ENCODE data around the gene TMEM54.
"Not testable (repeated sequence)": the region's sequence is repeated elsewhere in the genome, so short reads cannot be mapped to it uniquely, and the experiment has no call there.

The TMEM54 gene

GRCh38 chr1:32918179-32918578 lies 17.0 kb upstream of the TMEM54 start:
- no peak for DNase-seq

GRCh38 chr1:32917521-32917920 lies 16.3 kb upstream of the TMEM54 start:
- DNase-seq: no peak

GRCh38 chr1:32915766-32916706 lies 14.8 kb upstream of the TMEM54 start:
- DNase-seq: no peak

- DNase-seq: no peak
These were observed 9.1 kb upstream of the TMEM54 start for GRCh38 chr1:32910319-32910718.

- no peak for DNase-seq
These were observed 6.2 kb upstream of the TMEM54 start for GRCh38 chr1:32907435-32907834.

- DNase-seq: no peak
These were observed 5.5 kb upstream of the TMEM54 start for GRCh38 chr1:32906654-32907053.

GRCh38 chr1:32905588-32905987 lies 4.4 kb upstream of the TMEM54 start:
- not testable (repeated sequence) for DNase-seq

GRCh38 chr1:32904797-32905196 lies 3.6 kb upstream of the TMEM54 start:
- DNase-seq: no peak

- DNase-seq: no peak
These were observed 3.0 kb upstream of the TMEM54 start for GRCh38 chr1:32903991-32904785.

GRCh38 chr1:32902535-32902920 lies 1.3 kb upstream of the TMEM54 start:
- DNase-seq: no peak

- no peak for DNase-seq
These were observed 790 bp upstream of the TMEM54 start for GRCh38 chr1:32901823-32902534.

- no peak for DNase-seq
These were observed 726 bp downstream of the TMEM54 start for GRCh38 chr1:32900371-32900955.

GRCh38 chr1:32899586-32900296 lies 1.4 kb downstream of the TMEM54 start:
- no peak for DNase-seq

GRCh38 chr1:32898958-32899357 lies 2.2 kb downstream of the TMEM54 start:
- DNase-seq: no peak

GRCh38 chr1:32898056-32898455 lies 3.1 kb downstream of the TMEM54 start:
- DNase-seq: no peak

- no peak for DNase-seq
These were observed 3.8 kb downstream of the TMEM54 start for GRCh38 chr1:32897082-32898049.

- no peak for DNase-seq
These were observed 4.7 kb downstream of the TMEM54 start for GRCh38 chr1:32896451-32896850.

- DNase-seq: no peak
These were observed 5.6 kb downstream of the TMEM54 start for GRCh38 chr1:32895325-32896215.

- DNase-seq: no peak
These were observed 6.5 kb downstream of the TMEM54 start for GRCh38 chr1:32894681-32895080.

All from activated CD4-positive, alpha-beta T cell treated with anti-CD3 and anti-CD28 coated beads, Interleukin-2, amount 50 U/mL, for 1 hour (primary cell).